NCI-H1694 treated with DMSO at 0.1 percent for 48 hours (cell line): ENCODE data around the gene AOPEP.

Experiments used
- DNase-seq: peaks from one replicate; lab custom pipeline; 2025; lab: John Stamatoyannopoulos, UW

AOPEP gene

DNA sequence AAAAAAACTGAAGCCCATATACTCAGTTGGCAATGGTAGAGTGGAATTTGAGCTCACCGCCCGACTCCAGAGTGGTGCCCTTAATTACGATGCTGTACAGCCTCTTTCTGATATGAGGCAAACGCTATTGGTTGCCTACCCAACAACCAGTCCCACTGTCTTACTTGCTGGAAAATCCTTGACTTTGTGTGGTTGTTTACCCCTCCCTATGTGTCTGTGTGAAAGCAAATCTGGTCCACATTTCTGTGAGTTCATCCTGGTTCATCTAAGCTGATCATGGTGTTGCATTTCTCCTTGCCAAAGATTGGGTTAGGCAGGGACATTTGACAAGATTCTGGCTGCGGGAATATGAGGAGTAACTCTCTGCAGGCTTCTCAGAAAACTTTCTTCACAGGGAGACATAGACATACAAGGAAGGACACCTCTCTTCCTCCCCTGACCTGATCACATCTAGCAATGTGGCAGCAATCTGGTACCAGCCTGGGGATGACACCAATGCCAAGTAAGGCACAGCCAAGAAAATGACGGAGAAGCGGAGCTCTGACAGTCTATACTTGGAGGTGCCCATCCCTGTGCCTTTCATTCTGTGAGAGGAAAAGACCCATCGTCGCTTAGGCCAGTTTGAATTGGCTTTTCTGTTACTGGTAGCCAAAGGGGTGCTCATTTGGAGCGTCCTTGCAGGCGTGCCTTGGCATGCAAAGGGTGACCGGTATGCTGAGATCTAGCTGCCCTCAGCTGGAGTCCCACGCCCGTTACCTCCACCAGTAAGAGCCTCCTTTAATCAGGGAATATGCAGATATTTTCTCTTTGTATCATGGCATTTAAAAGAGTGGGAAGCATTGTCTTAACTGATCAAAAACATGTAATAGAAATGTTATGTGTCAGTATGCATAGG, 124.3 kb downstream of the AOPEP start:
- DNase-seq, result no peak

DNA sequence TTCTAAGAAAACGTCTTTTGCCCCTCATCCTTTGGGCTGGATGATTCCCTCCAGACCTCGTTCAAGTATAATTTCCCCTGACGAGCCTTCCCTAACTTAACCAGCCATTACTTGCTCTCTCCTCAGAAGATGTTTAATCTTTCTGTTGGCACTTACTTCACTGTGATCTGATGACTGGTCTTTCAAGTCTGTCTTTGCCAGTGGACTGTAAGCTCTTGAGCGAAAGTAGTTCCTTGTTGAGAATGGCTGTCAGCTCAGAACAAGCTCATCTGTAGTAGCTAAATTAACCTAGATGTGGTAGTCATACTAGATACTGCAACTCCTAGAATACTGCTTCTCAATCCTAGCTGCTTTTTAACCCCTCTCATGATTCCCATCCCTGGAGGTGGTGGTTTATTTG, 125.0 kb downstream of the AOPEP start:
- no peak for DNase-seq

DNA sequence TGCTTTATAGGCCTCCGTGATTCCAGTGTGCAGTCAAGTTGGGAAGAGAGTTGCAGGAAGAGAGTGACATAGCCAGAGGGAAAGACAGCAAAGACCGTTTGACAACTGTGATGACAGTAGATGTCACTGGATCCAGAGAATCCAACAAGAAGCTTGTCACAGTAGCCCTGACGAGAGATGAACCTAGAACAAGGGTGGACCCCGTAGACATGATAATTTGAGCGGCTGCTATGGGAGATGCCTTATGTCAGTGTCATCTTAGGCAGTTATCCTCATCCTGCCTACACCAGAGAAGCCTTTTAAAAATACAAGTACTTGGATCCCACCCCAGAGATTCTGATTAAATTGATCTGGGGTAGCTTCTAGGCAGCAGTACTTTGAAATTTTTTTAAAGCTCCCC, 125.4 kb downstream of the AOPEP start:
- DNase-seq, result no peak

DNA sequence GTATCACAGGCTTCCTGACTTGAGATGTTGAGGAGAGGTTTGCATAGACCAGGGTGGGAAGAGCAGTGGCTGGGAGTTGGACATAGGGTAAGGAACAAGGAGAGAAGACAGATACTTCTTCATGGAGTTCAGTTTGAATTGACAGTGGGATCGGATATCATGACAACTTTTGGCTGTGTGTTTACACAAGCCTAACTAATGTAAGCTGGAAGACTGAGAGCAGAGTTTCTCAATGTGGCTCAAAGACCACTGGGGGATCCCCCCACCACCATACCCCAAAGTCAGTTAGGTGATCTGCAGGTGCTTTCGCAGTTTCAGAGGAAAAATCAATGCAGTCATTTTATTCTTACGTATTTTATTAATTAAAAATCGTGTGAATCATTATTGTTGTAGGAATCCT, 125.9 kb downstream of the AOPEP start:
- no peak for DNase-seq

DNA sequence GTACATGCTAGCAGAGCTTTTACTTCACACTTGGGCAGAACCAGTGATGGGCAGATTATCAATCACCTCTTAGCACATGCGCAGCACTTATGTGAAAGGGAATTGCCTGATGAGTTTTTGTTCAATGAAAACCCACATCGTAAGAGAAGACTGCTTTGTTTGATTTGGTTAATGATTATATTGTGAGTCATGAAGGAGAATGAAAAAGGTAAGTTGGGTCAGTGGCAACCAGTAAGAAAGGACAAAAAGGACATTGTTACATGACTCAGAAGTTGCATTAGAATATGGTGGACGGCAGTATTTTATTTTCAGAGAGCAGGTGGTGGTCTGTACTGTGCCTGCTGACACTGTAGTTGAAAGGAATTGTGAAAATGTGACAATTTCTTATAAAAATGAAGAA, 127.4 kb downstream of the AOPEP start:
- DNase-seq, result no peak

DNA sequence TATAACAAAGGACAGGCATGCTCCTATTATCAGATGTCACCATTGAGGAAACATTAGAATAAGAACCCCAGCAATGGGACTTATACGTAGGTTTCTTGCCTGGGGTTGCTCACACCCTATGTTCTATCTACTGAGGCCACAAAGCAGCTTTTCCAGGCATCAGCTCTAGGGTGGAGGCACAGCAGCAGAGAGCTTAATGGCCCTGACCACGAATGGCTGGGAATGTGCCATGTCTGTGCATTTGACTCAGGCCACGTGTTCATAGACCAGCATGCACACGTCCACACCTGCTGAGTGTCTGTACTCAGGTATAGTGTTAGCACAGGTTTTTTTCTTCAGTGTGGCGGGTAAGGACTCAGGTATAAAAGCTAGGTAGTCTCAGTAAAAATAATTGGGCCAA, 129.4 kb downstream of the AOPEP start:
- no peak for DNase-seq

DNA sequence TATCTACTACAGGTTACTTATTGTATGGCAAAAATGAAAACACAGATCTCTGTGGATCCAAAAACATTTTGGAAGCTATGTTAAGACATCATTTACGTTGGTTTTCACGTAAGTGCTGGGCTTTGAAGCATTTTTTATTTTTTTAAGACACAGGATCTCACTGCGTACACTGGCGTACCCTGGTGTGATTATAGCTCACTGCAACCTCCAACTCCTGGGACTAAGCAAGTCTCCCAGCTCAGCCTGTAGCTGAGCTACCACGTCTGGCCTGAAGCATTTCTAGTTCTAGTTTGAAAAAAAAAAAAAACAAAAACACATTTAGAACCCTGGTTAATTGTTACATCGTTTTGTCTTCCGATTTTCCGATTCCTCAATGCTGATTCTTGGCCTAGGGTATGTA, 131.3 kb downstream of the AOPEP start:
- no peak for DNase-seq

DNA sequence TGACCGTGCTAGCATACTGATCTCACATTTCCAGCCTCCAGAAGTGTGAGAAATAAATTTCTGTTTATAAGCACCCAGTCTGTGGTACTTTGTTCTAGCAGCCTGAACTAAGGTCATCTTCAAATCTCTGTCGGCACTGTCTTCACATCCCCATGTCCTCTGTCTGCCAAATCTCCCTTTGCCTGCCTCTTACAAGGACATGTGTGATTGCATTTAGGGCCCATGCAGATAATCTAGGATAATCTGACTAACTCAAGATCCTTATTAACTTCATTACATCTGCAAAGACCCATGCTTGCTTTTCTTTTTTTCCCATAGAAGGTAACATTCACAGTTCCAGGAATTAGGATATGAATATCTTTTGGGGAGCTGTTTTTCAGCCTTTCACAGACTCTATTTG, 132.7 kb downstream of the AOPEP start:
- no peak for DNase-seq

DNA sequence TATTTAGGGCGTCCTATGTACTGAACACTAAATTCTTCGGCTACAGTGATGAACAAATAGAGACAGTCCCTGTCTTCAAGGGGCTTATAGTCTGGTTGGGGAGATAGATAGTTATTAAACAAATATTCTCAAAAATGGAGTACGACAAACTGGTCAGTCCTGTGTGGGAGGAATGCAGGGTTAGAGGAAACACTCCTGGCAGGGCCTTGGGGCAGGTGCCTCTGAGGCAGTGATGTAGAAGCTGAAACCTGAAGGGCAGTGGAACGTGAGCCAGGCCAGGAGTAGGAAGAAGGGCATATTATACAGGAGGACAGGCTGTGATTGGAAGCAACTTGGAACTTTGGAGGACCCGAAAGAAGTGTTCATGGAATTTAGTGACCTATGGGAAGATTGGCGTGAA, 133.4 kb downstream of the AOPEP start:
- no peak for DNase-seq

- no peak for DNase-seq
Measured at GRCh38 chr9:94860678-94861588, 134.4 kb downstream of the AOPEP start.

DNA sequence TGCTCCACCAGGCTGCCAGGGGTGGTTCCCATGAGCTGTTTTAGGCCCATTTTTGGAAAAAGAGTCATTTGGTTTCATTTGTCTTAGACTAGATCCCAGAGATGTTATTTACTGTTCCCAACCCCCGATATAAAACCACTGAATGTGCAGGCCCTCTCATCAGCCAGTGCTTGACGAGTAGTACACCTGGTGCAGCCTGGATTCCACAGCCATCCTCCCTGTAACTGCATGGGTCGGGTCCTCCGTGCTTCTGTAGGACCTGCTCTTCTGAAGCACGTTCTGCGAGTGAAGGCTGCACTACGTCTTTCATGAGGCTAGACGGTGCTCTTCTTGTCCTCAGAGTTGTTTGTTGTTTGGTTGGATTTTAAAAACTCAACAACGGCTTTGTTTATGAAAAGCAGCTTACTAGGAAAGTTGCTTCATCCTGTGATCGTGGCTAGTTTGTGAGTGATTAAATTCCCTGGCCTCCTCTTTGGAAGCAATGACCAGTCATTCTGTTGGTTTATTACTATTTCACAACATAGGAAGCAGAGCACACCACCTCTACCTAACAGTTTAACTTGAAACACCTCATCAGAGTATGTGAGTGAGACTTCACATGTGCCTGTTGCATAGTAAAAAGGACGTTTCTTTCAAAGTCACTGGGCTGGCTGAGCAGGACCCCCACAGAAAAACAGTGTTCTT, 135.2 kb downstream of the AOPEP start:
- no peak for DNase-seq

- DNase-seq, result no peak
Measured at GRCh38 chr9:94864196-94864595, 137.7 kb downstream of the AOPEP start.

DNA sequence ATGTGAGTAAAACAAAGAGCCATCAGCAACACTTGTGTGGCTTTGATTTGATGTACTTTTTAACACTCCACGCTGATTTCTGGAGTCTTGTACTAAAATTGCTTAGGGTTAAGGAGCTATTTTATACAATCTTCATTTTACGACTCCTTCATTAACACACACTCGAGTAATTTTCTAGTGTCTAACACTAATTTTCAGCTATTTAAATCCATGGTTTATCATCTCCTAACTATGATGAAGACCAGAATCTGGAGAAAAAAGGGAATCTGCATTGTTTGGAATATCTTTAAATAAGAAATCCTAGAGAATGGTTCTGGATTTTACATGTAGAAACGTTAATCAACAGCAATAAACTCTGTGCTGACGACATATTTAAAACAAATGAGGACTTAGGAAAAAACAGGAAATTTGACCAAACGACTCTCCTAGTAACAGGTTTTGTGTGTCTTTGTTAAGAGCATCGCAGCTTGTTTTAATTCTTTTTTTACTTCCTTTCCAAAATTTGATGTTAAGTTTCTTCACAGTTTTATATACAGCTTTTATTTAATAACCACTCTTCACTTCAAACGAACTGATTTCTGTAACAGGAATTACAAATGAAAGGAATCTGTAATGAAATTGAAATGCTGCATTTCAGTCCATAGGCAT, 138.5 kb downstream of the AOPEP start:
- DNase-seq, result no peak

DNA sequence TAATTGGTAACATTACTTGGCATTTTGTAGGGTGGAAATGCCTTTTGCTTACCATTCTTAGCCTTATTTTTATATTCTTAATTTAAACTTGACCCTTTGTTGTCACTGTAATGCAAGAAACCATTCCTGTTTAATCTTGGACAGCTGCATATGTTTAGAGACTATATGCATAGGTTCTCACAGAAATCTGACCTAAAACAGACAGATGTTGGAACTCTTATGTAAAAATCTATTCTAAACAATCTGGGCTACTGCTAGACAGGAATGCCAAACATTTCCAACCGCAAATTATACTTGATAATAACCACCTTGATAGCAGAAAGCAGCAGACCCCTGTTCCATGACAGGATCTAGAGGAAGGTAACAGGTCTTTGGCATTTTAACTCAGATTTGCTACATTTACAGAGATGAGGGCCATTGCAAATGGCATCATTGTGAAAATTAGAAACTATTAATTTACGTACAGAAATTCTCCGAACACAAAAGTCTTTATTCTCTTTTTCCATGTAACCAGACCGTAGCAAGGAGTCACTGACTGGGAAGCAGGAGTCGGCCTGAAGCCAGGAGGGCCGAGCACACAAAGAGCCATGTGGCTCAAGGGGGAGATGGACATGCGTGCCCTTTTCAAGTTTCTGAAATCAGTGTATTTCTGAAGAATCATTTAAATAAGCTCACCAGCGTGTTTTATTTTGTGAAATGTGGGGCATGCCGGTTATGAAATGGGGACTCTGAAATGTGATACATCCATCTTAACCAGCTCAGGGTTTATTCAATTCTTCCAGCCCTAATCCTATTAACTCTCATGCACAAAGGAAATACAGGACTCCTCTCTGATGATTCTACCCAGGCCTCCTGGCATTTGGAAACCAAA, 139.3 kb downstream of the AOPEP start:
- DNase-seq, result no peak

- no peak for DNase-seq
Measured at GRCh38 chr9:94866770-94867169, 140.3 kb downstream of the AOPEP start.

GRCh38 chr9:94867281-94867841, 140.9 kb downstream of the AOPEP start:
- no peak for DNase-seq

DNA sequence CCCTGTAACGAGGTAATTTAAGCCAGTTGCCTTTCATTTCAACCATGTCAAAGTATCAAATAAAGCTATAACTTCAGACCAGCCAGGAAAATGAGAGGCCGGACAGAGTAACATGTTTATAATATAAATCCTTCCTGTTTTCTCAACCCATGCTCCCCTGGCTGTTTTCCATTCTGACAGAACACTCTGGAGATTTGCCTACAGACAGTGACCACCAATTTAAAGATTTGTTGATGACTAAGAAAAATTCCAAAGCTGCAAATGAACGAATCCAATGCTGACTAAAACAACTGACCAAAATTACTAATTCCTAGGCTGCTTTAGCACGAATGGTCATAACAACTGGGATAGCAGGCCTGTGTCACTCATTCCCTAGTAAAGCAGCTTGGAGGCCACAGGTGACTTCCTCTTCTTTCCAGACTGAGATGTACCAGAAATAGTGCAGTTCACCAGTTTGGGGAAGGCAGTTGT, 141.4 kb downstream of the AOPEP start:
- DNase-seq, result no peak

DNA sequence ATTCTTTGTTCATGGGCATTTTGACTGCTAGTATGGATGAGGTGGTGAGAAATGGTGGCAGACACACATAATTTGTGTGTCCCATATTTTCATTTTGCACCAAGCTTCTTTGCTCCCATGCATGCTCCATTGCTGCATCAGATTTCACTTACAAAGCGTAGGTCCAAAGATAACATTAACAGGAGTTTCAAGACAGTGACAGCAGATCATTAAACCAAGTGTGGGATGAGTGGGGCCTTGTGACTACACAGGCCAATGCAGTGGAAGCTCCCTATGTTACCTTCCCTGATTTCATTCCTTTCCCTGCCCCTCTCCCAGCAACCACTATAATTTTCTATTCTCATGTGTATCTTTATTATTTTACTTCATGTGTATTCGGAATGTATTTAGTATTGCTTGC, 142.0 kb downstream of the AOPEP start:
- no peak for DNase-seq

DNA sequence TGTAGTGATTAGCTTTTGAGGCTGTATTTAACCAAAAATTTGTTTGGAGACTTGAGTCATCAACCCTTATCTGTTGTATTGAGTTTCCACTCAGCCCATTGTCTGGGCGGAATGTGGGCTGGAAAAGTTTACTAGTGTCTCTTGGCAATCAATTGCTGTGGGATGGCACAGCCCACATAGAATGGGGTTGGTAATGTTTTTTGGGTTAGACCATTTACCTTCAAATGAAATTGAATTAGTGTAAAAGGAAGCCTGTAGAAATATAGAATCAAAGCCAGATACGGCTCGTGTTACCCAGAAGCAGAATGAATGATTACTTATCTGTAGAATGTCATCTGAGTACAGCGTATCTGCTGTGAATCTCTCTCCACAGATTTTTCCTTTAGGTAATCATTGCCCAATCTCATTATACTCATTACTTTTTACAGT, 142.9 kb downstream of the AOPEP start:
- no peak for DNase-seq

DNA sequence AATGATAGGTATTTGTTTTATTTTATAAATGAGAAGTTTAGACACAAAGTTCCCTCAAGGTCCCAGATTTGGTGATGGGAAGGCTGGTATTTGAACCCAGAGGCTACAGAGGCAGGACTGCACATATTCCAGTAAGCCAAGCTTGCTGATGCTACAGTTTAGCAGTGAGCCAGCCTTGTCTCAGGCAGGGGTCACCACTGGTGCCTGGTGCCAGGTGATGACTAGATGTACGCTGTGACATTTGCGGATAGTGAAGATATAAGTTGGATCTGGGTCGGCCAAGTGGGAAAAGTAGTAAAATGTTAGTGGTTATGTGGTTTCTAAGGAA, 143.9 kb downstream of the AOPEP start:
- no peak for DNase-seq
